ENCODE results near the gene MAP3K20.

DNA sequence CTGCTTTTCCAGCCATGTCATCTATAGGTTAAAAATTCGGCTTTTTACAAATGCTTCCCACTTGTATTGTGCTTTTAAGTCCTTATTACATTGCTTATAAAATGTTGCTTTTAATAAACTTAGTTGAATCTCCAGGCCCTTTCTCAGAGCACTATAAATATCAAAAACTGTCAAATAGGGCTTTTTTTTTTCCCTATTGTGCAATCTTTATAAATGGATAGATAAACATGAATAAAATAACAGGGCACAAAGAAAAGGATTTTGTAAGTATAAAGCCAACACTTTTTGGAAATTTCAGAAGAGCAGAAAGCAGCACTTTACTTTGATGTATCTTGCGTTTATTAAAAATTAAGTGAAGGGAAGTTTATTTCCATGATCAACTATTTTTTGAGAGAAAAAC lies 171.5 kb downstream of the MAP3K20 start:
- no peak for TF ChIP-seq POLR2A (IDR thresholded peaks at IDR 0.05; ENCODE audit: low read depth, low read length)
- TF ChIP-seq POLR2AphosphoS5 (IDR thresholded peaks at IDR 0.05; ENCODE audit: low read depth, low read length): no peak
